ENCODE results near the gene GPR176. TPM values are rescaled to one million over a fixed set of nuclear protein-coding genes. Genes with fewer than 3 reads are reported as not detected.

Gene GPR176
- total RNA-seq, 1 donor from 2014 or later, result 32.1 TPM

DNA sequence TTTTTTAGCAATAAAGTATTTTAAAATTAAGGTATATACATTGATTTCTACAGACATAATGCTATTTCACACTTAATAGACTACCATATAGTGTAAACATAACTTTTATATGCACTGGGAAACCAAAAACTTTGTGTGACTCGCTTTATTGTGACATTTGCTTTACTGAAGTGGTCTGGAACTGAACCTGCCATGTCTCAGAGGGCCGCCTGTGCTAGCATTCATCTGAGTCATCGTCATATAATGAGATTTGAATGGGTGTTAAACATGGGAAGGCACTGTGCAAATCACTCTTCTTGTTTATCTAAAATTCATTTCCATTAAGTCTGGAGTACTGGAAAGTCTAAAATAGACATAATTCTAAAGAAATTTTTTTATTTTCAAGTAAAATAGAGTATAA lies 26.8 kb upstream of the GPR176 start:
- TF ChIP-seq, protein P1, sequence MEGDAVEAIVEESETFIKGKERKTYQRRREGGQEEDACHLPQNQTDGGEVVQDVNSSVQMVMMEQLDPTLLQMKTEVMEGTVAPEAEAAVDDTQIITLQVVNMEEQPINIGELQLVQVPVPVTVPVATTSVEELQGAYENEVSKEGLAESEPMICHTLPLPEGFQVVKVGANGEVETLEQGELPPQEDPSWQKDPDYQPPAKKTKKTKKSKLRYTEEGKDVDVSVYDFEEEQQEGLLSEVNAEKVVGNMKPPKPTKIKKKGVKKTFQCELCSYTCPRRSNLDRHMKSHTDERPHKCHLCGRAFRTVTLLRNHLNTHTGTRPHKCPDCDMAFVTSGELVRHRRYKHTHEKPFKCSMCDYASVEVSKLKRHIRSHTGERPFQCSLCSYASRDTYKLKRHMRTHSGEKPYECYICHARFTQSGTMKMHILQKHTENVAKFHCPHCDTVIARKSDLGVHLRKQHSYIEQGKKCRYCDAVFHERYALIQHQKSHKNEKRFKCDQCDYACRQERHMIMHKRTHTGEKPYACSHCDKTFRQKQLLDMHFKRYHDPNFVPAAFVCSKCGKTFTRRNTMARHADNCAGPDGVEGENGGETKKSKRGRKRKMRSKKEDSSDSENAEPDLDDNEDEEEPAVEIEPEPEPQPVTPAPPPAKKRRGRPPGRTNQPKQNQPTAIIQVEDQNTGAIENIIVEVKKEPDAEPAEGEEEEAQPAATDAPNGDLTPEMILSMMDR (conservative IDR thresholded peaks at IDR 0.05; ENCODE audit: low read depth, low read length), result no peak
- no peak overlapping the region for H3K4me3 ChIP-seq (ENCODE audit: low read depth, low read length)
- no peak for DNase-seq (ENCODE audit: low read depth)

- TF ChIP-seq, protein P1 (conservative IDR thresholded peaks at IDR 0.05; ENCODE audit: low read depth, low read length), result no peak
- H3K4me3 ChIP-seq (ENCODE audit: low read depth, low read length), result no peak overlapping the region
- DNase-seq (ENCODE audit: low read depth), result no peak
Observed at GRCh38 chr15:39944726-39945125, 24.7 kb upstream of the GPR176 start.

DNA sequence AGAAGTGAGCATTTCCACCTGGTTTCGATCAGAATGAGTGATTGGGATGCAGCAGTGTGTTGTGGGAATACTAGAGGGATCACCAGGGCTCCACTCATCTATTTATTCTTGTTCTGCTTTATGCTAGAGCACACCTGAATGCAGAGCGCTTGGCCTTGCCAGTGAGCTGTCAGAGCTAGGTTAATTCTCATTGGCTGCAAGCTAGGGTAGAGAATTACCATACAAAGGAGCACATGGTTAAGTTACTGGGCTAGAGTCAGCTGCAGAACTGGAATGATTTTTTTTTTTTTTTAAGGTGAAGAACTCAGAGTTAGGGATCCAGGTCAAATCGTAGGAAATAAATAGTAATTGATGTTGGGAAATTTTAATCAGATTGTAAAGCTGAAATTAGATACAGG lies 22.7 kb upstream of the GPR176 start:
- no peak for DNase-seq (ENCODE audit: low read depth)
- no peak overlapping the region for H3K4me3 ChIP-seq (ENCODE audit: low read depth, low read length)
- TF ChIP-seq, protein P1 (conservative IDR thresholded peaks at IDR 0.05; ENCODE audit: low read depth, low read length), result no peak

- TF ChIP-seq, protein P1 (conservative IDR thresholded peaks at IDR 0.05; ENCODE audit: low read depth, low read length), result no peak
- H3K4me3 ChIP-seq (ENCODE audit: low read depth, low read length), result no peak overlapping the region
- DNase-seq (ENCODE audit: low read depth), result no peak
Observed at GRCh38 chr15:39942101-39942752, 22.2 kb upstream of the GPR176 start.

DNA sequence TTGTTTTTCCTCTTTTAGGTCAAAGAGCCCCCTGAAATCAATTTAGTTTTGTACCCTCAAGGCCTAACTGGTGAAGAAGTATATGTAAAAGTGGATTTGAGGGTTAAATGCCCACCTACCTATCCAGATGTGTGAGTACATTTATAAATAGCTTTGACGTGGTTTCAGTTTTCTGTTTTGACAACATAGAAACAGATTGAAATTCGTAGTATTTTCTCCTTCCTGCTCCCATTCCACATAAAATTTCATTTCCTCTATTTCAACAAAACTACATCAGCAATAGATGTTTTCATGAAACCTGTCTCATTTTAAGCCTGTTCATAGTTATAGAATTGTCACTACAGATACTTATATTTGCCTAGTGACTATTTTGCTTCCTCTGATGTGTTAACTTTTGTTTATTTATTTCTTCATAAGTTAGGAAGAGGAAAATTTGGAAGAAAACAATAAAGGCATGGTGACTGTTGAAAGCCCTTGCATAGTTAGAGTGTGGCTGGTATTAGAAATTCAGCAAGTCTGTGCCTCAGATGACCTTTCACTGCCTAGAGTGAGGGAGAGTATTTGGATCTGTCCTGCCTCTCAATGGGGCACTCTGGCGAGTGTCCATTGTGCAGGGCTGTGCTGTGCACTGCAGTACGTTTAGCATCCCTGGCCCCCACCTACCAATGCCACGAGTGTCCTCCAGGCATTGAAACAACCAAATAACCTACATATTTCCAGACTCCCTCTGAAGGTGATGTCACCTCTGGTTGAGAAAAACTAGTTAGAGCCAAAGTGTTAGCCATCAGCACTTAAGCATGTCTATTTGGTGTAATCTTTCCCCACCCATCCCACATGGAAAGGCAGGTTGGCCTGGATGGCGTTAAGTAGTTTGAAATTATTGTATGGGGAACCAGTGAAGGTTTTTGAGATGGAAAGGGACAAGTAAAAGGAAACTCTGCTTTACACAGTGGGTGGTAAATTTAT lies 19.7 kb upstream of the GPR176 start:
- DNase-seq (ENCODE audit: low read depth), result no peak
- H3K4me3 ChIP-seq (ENCODE audit: low read depth, low read length), result no peak overlapping the region
- TF ChIP-seq, protein P1 (conservative IDR thresholded peaks at IDR 0.05; ENCODE audit: low read depth, low read length), result no peak

GRCh38 chr15:39937696-39938095 lies 17.6 kb upstream of the GPR176 start:
- DNase-seq (ENCODE audit: low read depth), result no peak
- H3K4me3 ChIP-seq (ENCODE audit: low read depth, low read length), result no peak overlapping the region
- TF ChIP-seq, protein P1 (conservative IDR thresholded peaks at IDR 0.05; ENCODE audit: low read depth, low read length), result no peak
